Measurements from ENCODE around the gene TSACC. TPM values are rescaled to one million over a fixed set of nuclear protein-coding genes. Genes with fewer than 3 reads are reported as not detected.
"Not testable (repeated sequence)": the region's sequence is repeated elsewhere in the genome, so short reads cannot be mapped to it uniquely, and the experiment has no call there.

TSACC gene
- total and polyA plus RNA-seq, 8 donors = 0.98 TPM; not detected in 7

DNA sequence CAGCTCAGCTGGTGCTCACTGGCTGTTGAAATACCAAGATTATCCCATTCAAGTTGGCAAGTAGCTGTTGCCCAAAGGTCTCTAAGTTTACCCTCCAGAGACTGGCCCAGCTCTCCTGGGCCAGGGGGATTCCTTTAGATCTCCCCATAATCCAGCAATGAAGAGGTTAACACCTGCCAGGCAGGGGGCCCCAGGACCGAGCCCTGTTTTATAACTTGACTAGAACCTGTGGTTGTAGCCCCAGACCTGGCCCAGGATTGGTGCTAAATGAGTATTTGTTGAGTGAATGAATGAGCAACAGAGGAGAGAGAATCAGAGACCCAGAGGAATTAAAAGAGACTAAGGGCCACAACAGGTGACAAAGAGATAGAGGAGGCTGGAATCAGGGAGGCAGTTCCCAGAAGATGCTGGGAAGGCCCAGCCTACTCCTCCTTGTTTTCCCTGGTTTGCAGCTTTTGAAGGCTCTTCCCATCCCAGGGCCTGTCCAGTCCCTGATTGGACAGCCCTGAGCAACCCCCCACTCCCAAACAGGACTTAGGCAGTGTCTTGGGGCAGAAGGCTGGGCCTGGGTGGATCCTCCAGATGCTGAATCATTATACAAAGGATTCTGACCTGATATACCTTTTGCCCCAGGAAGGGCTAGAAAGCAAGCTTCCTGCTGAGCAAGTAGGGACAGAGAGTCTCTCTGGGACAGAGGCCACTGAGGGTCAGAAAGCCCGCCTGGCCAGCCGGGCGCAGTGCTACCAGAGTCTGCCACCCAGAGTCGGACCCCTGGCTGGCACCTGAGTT is 28.2 kb downstream of the TSACC start:
- 75 to 92% (median 85%) methylated on average over 1 to 5 of the region's 5 CpGs for WGBS, 5 donors
- Histone ChIP-seq H3K36me3 (no peaks in the 10 kb centered on the region), H3K9me3 (no peaks in the 10 kb centered on the region), H3K4me3 (no peak overlapping the region), H3K4me1 (peaks cover 7 to 19% (median 14%) of the 10 kb centered on the region in 4 donors), H3K27me3 (peaks cover 3 to 79% (median 15%) of the 10 kb centered on the region in 3 donors), H3K27ac (no peak overlapping the region)
- TF ChIP-seq POLR2A (IDR thresholded peaks at IDR 0.05) (no peak), POLR2AphosphoS5 (IDR thresholded peaks at IDR 0.05) (no peak), CTCF (IDR thresholded peaks at IDR 0.05) (no peak), EP300 (IDR thresholded peaks at IDR 0.05) (no peak)
- intact Hi-C loops (cut with DNase I; ENCODE audit: low total_unique reads) = no loop called here
- no peak for DNase-seq

GRCh38 chr1:156367383-156368156 is 29.2 kb downstream of the TSACC start:
- 78 to 87% (median 84%) methylated on average over 9 of the region's 9 CpGs for WGBS, 5 donors
- H3K27me3 ChIP-seq = peaks cover 3 to 84% (median 15%) of the 10 kb centered on the region in 3 donors
- intact Hi-C loops (cut with DNase I; ENCODE audit: low total_unique reads) = no loop called here
- no peak for TF ChIP-seq CTCF (IDR thresholded peaks at IDR 0.05)
- TF ChIP-seq EP300 (IDR thresholded peaks at IDR 0.05) = no peak
- TF ChIP-seq POLR2AphosphoS5 (IDR thresholded peaks at IDR 0.05) = no peak
- no peak for TF ChIP-seq POLR2A (IDR thresholded peaks at IDR 0.05)
- no peaks in the 10 kb centered on the region for H3K36me3 ChIP-seq
- H3K4me1 ChIP-seq = peaks cover 7 to 19% (median 14%) of the 10 kb centered on the region in 4 donors
- no peaks in the 10 kb centered on the region for H3K9me3 ChIP-seq
- DNase-seq = no peak
- H3K4me3 ChIP-seq = no peak overlapping the region
- H3K27ac ChIP-seq = no peak overlapping the region

DNA sequence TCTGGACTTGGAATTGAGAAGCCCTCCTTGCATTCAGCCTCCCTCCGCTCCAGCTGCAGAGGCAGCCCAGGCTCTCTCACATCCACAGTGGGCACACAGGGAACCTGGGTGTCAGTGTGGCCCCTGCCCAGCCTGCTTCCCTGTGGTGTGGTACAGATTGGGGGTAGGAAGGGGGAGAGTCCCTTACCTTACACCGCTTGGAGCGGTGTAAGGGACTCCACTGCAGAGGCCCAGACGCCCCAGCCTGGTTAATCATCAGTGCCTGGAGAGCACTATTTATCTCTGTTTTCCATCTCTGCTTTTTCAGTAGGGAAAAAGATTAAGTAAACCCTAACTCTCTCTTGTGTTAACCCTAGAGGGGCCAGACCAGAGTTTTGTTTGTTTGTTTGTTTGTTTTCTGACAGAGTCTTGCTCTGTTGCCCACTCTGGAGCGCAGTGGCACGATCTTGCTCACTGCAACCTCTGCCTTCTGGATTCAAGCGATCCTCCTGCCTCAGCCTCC is 29.9 kb downstream of the TSACC start:
- Histone ChIP-seq H3K27ac (no peak overlapping the region), H3K4me1 (peaks cover 7 to 19% (median 14%) of the 10 kb centered on the region in 4 donors), H3K9me3 (no peaks in the 10 kb centered on the region), H3K27me3 (peaks cover 3 to 89% (median 15%) of the 10 kb centered on the region in 3 donors), H3K4me3 (no peak overlapping the region), H3K36me3 (no peaks in the 10 kb centered on the region)
- DNase-seq = no peak
- WGBS, 5 donors = 71 to 80% (median 75%) methylated on average over 6 to 7 of the region's 7 CpGs
- intact Hi-C loops (cut with DNase I; ENCODE audit: low total_unique reads) = no loop called here
- TF ChIP-seq POLR2A (IDR thresholded peaks at IDR 0.05) = no peak
- TF ChIP-seq EP300 (IDR thresholded peaks at IDR 0.05) = no peak
- TF ChIP-seq POLR2AphosphoS5 (IDR thresholded peaks at IDR 0.05) = no peak
- TF ChIP-seq CTCF (IDR thresholded peaks at IDR 0.05) = no peak

DNA sequence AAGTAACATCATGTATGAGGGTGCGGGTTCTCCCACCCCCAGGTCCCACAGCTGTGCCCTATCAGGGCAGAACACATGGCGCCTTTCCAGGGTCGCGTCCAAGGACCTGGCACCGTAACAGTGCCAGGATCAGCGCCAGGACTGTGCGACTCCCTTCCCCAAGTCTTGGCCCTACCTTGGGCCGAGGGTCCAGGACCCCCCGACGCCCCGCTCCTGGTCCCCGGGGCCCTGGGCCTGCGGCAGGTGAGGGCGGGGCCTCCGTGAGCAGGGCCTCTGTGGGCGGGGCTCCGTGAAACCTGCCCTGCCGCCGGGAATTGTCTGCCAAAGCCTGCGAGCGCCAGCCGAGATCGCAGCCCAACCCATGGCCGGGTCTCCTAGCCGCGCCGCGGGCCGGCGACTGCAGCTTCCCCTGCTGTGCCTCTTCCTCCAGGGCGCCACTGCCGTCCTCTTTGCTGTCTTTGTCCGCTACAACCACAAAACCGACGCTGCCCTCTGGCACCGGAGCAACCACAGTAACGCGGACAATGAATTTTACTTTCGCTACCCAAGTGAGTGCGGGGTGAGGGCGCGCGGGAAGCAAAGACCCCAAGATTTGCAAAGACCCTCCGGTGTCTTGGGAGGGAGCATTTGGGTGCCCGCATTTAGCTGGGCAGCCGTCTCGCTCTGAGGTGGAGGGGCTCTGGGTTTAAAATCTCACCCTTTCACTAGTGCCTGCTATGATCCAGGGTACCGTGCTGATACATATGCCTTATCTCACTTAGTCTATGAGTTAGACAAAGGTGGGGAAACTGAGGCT is 30.8 kb downstream of the TSACC start, which contains the start of gene RHBG:
RHBG (plus strand) TSS at position 323 of the 796 bp plus-strand sequence; CDS start at position 362, 39 bp downstream.
- peak; percentile 84 to 85 for DNase-seq
- H3K27me3 ChIP-seq = peaks cover 3 to 83% (median 15%) of the 10 kb centered on the region in 3 donors
- peaks cover 7 to 19% (median 14%) of the 10 kb centered on the region in 4 donors for H3K4me1 ChIP-seq
- intact Hi-C loops (cut with DNase I; ENCODE audit: low total_unique reads) = no loop called here
- peak within 1 kb of the TSS in 1 of 5 donors; percentile 45 for H3K27ac ChIP-seq
- H3K36me3 ChIP-seq = no peaks in the 10 kb centered on the region
- 5 to 10% (median 7%) methylated on average over 17 to 48 of the region's 48 CpGs for WGBS, 5 donors
- TF ChIP-seq EP300 (IDR thresholded peaks at IDR 0.05) (no peak), POLR2A (IDR thresholded peaks at IDR 0.05) (no peak), POLR2AphosphoS5 (IDR thresholded peaks at IDR 0.05) (no peak), CTCF (IDR thresholded peaks at IDR 0.05) (no peak)
- peak within 1 kb of the TSS; percentile 41 to 55 (median 45) for H3K4me3 ChIP-seq
- H3K9me3 ChIP-seq = no peaks in the 10 kb centered on the region

DNA sequence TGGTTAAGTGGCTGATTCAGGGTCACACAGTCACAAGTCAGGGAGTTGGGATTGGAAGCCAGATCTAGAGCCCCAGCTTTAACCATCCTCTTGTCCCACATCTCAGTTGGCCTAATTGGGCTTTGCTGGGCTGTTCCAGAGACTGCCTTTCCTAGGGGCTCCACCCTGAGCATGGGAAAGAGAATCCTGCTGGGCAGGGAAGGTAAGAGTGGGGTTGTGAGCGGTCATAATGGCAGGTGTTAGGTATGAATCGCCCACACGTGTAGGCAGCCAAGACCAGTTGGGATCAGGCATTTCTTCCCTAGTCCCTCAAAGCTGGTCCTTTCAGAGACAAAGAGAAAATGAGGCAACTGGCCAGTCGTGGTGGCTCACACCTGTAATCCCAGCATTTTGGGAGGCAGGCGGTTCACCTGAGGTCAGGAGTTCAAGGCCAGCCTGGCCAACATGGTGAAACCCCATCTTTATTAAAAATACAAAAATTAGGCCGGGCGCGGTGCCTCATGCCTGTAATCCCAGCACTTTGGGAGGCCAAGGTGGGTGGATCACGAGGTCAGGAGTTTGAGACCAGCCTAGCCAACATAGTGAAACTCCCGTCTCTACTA is 31.5 kb downstream of the TSACC start:
- H3K36me3 ChIP-seq; DNase-seq; H3K9me3 ChIP-seq; H3K27ac ChIP-seq; intact Hi-C loops (cut with DNase I; ENCODE audit: low total_unique reads): not testable (repeated sequence)
- 87 to 96% (median 93%) methylated on average over 10 of the region's 10 CpGs for WGBS, 5 donors
- Histone ChIP-seq H3K27me3 (peaks cover 3 to 76% (median 15%) of the 10 kb centered on the region in 3 donors), H3K4me1 (peaks cover 7 to 19% (median 14%) of the 10 kb centered on the region in 4 donors), H3K4me3 (peak overlapping the region in 2 of 4 donors; percentile 44 to 55)

All from stomach (tissue), 9 donors.